ENCODE data around the gene HNRNPH1.
"Not testable (repeated sequence)": the region's sequence is repeated elsewhere in the genome, so short reads cannot be mapped to it uniquely, and the experiment has no call there.

Gene HNRNPH1

GRCh38 chr5:179623003-179623905, at the start of gene HNRNPH1:
HNRNPH1 (minus strand) TSS chr5:179623671; CDS start chr5:179623133, 538 bp downstream.
- no peak for TF ChIP-seq JUND (IDR thresholded peaks at IDR 0.05; ENCODE audit: low read depth)
- peak; percentile 99 to 100 for DNase-seq (ENCODE audit: low read depth in 1 of 2, low spot score in 1 of 2)
- in situ Hi-C loops (cut with HindIII; ENCODE audit: low pct_unique_long_range_greater_than_20kb, low sequenced_read_pairs): no loop called here

- TF ChIP-seq JUND (IDR thresholded peaks at IDR 0.05; ENCODE audit: low read depth): no peak
- DNase-seq (ENCODE audit: low read depth in 1 of 2, low spot score in 1 of 2): peak in 1 of 2 experiments; percentile 50
- in situ Hi-C loops (cut with HindIII; ENCODE audit: low pct_unique_long_range_greater_than_20kb, low sequenced_read_pairs): no loop called here
Observed at GRCh38 chr5:179668391-179668790, 44.9 kb upstream of the HNRNPH1 start.

- DNase-seq (ENCODE audit: low read depth in 1 of 2, low spot score in 1 of 2); in situ Hi-C loops (cut with HindIII; ENCODE audit: low pct_unique_long_range_greater_than_20kb, low sequenced_read_pairs): not testable (repeated sequence)
Observed at GRCh38 chr5:179661647-179662046, 38.2 kb upstream of the HNRNPH1 start.

- peak in 1 of 2 experiments; percentile 24 for DNase-seq (ENCODE audit: low read depth in 1 of 2, low spot score in 1 of 2)
Observed at GRCh38 chr5:179658179-179658856, 34.8 kb upstream of the HNRNPH1 start.

GRCh38 chr5:179657302-179658178, 34.1 kb upstream of the HNRNPH1 start:
- DNase-seq (ENCODE audit: low read depth in 1 of 2, low spot score in 1 of 2); in situ Hi-C loops (cut with HindIII; ENCODE audit: low pct_unique_long_range_greater_than_20kb, low sequenced_read_pairs): not testable (repeated sequence)

More at GRCh38 chr5:179658179-179658856, 34.8 kb upstream of the HNRNPH1 start:
- in situ Hi-C loops (cut with HindIII; ENCODE audit: low pct_unique_long_range_greater_than_20kb, low sequenced_read_pairs): not testable (repeated sequence)

- in situ Hi-C loops (cut with HindIII; ENCODE audit: low pct_unique_long_range_greater_than_20kb, low sequenced_read_pairs); DNase-seq (ENCODE audit: low read depth in 1 of 2, low spot score in 1 of 2): not testable (repeated sequence)
Observed at GRCh38 chr5:179653135-179653534, 29.7 kb upstream of the HNRNPH1 start.

GRCh38 chr5:179650245-179650644, 26.8 kb upstream of the HNRNPH1 start:
- in situ Hi-C loops (cut with HindIII; ENCODE audit: low pct_unique_long_range_greater_than_20kb, low sequenced_read_pairs); DNase-seq (ENCODE audit: low read depth in 1 of 2, low spot score in 1 of 2): not testable (repeated sequence)

GRCh38 chr5:179649166-179649703, 25.8 kb upstream of the HNRNPH1 start:
- DNase-seq (ENCODE audit: low read depth in 1 of 2, low spot score in 1 of 2); in situ Hi-C loops (cut with HindIII; ENCODE audit: low pct_unique_long_range_greater_than_20kb, low sequenced_read_pairs): not testable (repeated sequence)

GRCh38 chr5:179648410-179648809, 24.9 kb upstream of the HNRNPH1 start:
- in situ Hi-C loops (cut with HindIII; ENCODE audit: low pct_unique_long_range_greater_than_20kb, low sequenced_read_pairs): no loop called here
- TF ChIP-seq JUND (IDR thresholded peaks at IDR 0.05; ENCODE audit: low read depth): no peak
- DNase-seq (ENCODE audit: low read depth in 1 of 2, low spot score in 1 of 2): no peak

GRCh38 chr5:179644766-179645165, 21.3 kb upstream of the HNRNPH1 start:
- DNase-seq (ENCODE audit: low read depth in 1 of 2, low spot score in 1 of 2); in situ Hi-C loops (cut with HindIII; ENCODE audit: low pct_unique_long_range_greater_than_20kb, low sequenced_read_pairs): not testable (repeated sequence)

- in situ Hi-C loops (cut with HindIII; ENCODE audit: low pct_unique_long_range_greater_than_20kb, low sequenced_read_pairs); DNase-seq (ENCODE audit: low read depth in 1 of 2, low spot score in 1 of 2): not testable (repeated sequence)
Observed at GRCh38 chr5:179643141-179643920, 19.9 kb upstream of the HNRNPH1 start.

GRCh38 chr5:179642626-179643025, 19.2 kb upstream of the HNRNPH1 start:
- DNase-seq (ENCODE audit: low read depth in 1 of 2, low spot score in 1 of 2); in situ Hi-C loops (cut with HindIII; ENCODE audit: low pct_unique_long_range_greater_than_20kb, low sequenced_read_pairs): not testable (repeated sequence)

- DNase-seq (ENCODE audit: low read depth in 1 of 2, low spot score in 1 of 2); in situ Hi-C loops (cut with HindIII; ENCODE audit: low pct_unique_long_range_greater_than_20kb, low sequenced_read_pairs): not testable (repeated sequence)
Observed at GRCh38 chr5:179641745-179642144, 18.3 kb upstream of the HNRNPH1 start.

GRCh38 chr5:179639296-179639695, 15.8 kb upstream of the HNRNPH1 start:
- DNase-seq (ENCODE audit: low read depth in 1 of 2, low spot score in 1 of 2); in situ Hi-C loops (cut with HindIII; ENCODE audit: low pct_unique_long_range_greater_than_20kb, low sequenced_read_pairs): not testable (repeated sequence)

- DNase-seq (ENCODE audit: low read depth in 1 of 2, low spot score in 1 of 2); in situ Hi-C loops (cut with HindIII; ENCODE audit: low pct_unique_long_range_greater_than_20kb, low sequenced_read_pairs): not testable (repeated sequence)
Observed at GRCh38 chr5:179634370-179635172, 11.1 kb upstream of the HNRNPH1 start.
